ENCODE data around the gene ADAM29. TPM values are rescaled to one million over a fixed set of nuclear protein-coding genes. Genes with fewer than 3 reads are reported as not detected.

Gene ADAM29
- total and polyA plus RNA-seq, 2 of the 8 experiments (the other 6 are each of a cell fraction or from before 2014, with no cell fraction given) = 0.03 TPM; not detected in 1

DNA sequence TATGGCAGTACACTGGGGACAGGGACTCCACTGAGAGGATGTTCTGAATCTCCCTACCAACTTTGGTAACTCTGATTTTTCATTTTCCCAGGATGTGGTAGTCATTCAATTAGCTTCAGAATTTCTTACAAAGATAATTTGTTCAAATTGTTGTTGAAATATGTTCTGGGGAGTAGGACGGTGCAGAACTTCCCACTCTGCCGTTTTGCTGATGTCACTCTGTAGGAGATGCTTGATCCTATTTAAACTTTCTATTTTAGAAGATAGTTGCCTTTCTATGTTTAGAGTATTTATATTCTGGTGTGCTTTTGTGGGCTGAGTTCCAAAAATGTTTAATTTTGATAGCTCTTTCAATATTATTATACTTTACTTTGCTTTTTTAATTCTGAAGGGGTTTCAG lies 55.2 kb downstream of the ADAM29 start (continued):
- TF ChIP-seq BACH1 (IDR thresholded peaks at IDR 0.05; ENCODE audit: low read length) (no peak), TAF1 (IDR thresholded peaks at IDR 0.05; ENCODE audit: low read depth, low read length) (no peak), SIRT6 (IDR thresholded peaks at IDR 0.05; ENCODE audit: low read length) (no peak)

All from H1 (cell line).